Ishikawa (cell line): ENCODE data around the gene PTPRE.

Experiments
- CEBPB ChIP-seq: IDR thresholded peaks from 2 replicates; pipeline ENCODE4 v1.6.1; 2012
- CREB1 ChIP-seq: IDR thresholded peaks from 2 replicates; pipeline ENCODE4 v1.6.1; 2012; ENCODE audit warnings: low read depth
- EGR1 ChIP-seq: IDR thresholded peaks from 2 replicates; pipeline ENCODE4 v1.6.1; 2012
- EP300 ChIP-seq: IDR thresholded peaks from 2 replicates; pipeline ENCODE4 v1.6.1; 2012; ENCODE audit warnings: borderline replicate concordance
- FOXM1 ChIP-seq: IDR thresholded peaks from 2 replicates; pipeline ENCODE4 v1.6.1; 2012; ENCODE audit warnings: low read depth, borderline replicate concordance
- NFIC ChIP-seq: IDR thresholded peaks from 2 replicates; pipeline ENCODE4 v1.6.1; 2012
- RAD21 ChIP-seq: IDR thresholded peaks from 2 replicates; pipeline ENCODE4 v1.6.1; 2012; ENCODE audit warnings: low read depth
- REST ChIP-seq: IDR thresholded peaks from 2 replicates; pipeline ENCODE4 v1.6.1; 2012; ENCODE audit warnings: low read depth, mild to moderate bottlenecking
- TAF1 ChIP-seq: IDR thresholded peaks from 2 replicates; pipeline ENCODE4 v1.6.1; 2012; ENCODE audit warnings: low read depth, mild to moderate bottlenecking
- TCF12 ChIP-seq: IDR thresholded peaks from 2 replicates; pipeline ENCODE4 v1.6.1; 2012; ENCODE audit warnings: low read depth
- TEAD4 ChIP-seq: IDR thresholded peaks from 2 replicates; pipeline ENCODE4 v1.6.1; 2012
- YY1 ChIP-seq: IDR thresholded peaks from 2 replicates; pipeline ENCODE4 v1.6.1; 2012; ENCODE audit warnings: low read depth
- ZBTB7A ChIP-seq: IDR thresholded peaks from 2 replicates; pipeline ENCODE4 v1.6.1; 2012; ENCODE audit warnings: low read depth
- TF ChIP-seq, protein P1 (sequence below): IDR thresholded peaks from 2 replicates; pipeline ENCODE4 v1.6.1; 2012
- TF ChIP-seq, protein P2 (sequence below): IDR thresholded peaks from 2 replicates; pipeline ENCODE4 v1.6.1; 2012

Gene PTPRE

DNA sequence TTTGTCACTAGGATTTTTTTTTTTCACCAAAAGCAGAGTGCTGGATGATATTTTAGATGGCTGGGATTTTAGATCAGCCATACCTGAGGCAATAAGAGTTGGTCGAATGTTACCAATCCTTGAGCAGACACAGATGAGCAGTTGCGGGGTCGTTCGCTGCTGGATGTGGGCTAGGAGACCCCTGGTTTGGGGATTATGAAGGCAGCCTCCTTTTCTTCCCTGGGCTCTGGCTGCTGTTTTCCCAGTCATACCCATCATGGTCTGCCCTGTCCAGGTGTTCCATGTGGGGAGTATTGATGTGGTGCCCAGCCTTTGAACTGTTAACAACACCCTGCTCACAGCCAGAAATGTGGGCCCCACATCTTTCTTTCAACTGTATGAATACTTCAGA, 5.0 kb downstream of the PTPRE start:
- TF ChIP-seq TAF1, result no peak
- TF ChIP-seq CEBPB, result no peak
- TF ChIP-seq TEAD4, result no peak
- TF ChIP-seq, protein P1, sequence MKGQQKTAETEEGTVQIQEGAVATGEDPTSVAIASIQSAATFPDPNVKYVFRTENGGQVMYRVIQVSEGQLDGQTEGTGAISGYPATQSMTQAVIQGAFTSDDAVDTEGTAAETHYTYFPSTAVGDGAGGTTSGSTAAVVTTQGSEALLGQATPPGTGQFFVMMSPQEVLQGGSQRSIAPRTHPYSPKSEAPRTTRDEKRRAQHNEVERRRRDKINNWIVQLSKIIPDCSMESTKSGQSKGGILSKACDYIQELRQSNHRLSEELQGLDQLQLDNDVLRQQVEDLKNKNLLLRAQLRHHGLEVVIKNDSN, result no peak
- no peak for TF ChIP-seq CREB1

GRCh38 chr10:127912607-127913367, 5.9 kb downstream of the PTPRE start:
- no peak for TF ChIP-seq TAF1
- TF ChIP-seq, protein P2, sequence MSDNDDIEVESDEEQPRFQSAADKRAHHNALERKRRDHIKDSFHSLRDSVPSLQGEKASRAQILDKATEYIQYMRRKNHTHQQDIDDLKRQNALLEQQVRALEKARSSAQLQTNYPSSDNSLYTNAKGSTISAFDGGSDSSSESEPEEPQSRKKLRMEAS, result no peak

DNA sequence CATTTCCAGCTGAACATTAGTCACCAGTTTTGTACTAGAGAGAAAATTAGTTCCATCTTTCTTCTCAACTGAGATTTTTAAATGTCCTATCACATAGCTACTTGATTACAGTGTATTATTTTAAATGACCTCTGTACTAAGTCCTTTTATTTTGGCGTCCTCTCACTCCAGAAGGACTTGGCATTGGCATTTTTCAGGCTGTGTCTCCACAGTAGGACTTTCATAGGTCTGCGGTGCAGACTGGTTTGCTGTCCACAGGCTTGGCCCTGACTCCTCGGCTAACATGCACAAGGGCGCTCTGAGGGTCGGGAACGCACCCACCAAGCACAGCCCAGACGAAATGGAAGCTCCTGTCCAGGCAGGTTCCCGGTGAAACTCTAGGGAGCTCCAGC, 6.5 kb downstream of the PTPRE start:
- no peak for TF ChIP-seq NFIC
- TF ChIP-seq TAF1, result no peak

DNA sequence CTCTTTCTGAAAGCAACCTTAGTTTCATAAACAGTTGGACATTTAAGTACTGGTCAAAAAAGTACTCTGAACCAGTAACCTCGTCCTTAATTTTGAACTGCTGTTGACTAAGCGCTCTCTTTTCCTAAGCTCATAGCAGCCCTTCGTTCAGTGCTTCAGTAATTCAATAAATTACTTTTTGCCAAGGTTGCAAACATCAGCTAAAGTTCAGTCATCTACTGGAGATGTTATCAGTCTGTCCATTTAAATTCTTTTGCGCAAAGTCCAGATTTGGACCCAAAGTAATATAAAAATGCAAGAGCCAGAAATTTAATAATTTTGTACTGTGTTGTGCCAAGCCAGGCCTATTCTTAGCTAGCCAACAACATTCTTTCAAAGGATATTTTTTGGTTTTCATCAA, 8.4 kb downstream of the PTPRE start:
- TF ChIP-seq YY1 (no peak), TEAD4 (no peak), REST (no peak), EGR1 (no peak), ZBTB7A (no peak), NFIC (no peak), TCF12 (no peak), TAF1 (no peak), EP300 (no peak), CREB1 (no peak), CEBPB (no peak), FOXM1 (no peak)
- TF ChIP-seq, protein P1, result no peak
- TF ChIP-seq, protein P2, result no peak

DNA sequence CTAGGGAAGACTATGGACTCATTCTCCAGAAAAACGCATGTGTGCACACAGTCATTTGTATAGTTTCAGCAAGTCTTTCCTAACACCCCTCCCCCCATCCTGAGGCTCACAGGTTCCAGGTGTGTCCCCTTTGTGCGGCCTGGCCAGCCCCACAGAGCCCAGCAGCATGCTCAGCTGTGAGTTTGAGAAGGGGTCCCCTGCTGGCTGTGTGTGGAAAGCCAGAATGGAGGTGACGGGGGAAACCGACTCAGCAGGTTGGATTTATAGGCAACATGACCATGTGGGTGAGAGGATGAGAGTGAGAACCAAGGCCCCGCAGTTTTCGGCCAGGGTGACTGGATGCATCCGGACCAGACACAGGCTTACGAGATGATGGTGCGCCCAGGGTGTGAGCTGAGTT, 9.9 kb downstream of the PTPRE start:
- TF ChIP-seq TAF1 (no peak), EGR1 (no peak), TCF12 (no peak), REST (no peak), CREB1 (no peak), NFIC (no peak), TEAD4 (no peak), RAD21 (no peak)
- TF ChIP-seq, protein P1, result no peak

DNA sequence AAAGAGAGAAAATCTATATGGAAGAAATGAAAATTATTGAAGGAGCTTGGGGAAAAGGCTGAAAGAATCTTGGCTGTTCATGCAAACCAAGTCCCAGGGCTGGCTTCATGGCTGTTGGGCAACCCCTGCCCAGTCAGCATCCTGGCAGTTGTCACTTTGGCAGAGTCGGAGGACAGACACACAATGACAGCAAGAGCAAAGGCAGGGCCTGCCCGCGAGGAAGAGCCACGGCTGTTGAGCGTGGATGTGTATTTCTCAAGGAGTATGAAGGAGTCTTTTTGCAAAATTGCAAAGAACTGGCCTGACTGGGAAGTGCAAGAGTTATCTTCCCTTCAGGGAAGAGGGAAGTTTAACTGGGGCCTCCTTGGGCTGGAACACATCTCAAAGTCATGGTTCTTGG, 11.7 kb downstream of the PTPRE start:
- no peak for TF ChIP-seq EGR1
- TF ChIP-seq, protein P1, result no peak
- TF ChIP-seq YY1, result no peak
- TF ChIP-seq REST, result no peak
- no peak for TF ChIP-seq TCF12
- no peak for TF ChIP-seq RAD21
- TF ChIP-seq CREB1, result no peak
- TF ChIP-seq TAF1, result no peak
- TF ChIP-seq ZBTB7A, result no peak
- TF ChIP-seq CEBPB, result no peak
- TF ChIP-seq, protein P2, result no peak
- TF ChIP-seq NFIC, result no peak
- TF ChIP-seq TEAD4, result no peak
- no peak for TF ChIP-seq EP300
- no peak for TF ChIP-seq FOXM1
